HG02970 (cell line): ENCODE data around the gene NCL.

Experiments
- ATAC-seq: cut with Tn5 transposase; IDR thresholded peaks from one replicate; pipeline ENCODE4 v1.9.1; 2021; ENCODE audit warnings: mild to moderate bottlenecking, moderate library complexity, moderate number of reproducible peaks; ENCODE audit not compliant: unreplicated experiment, low FRiP score

Gene NCL

GRCh38 chr2:231463698-231464575, at the start of gene NCL:
NCL (minus strand) TSS chr2:231464484; CDS start chr2:231464353, 131 bp downstream.
- ATAC-seq, result peak; percentile 91

GRCh38 chr2:231513746-231514224, 49.5 kb upstream of the NCL start:
- ATAC-seq, result no peak

- ATAC-seq, result no peak
Observed at GRCh38 chr2:231512222-231512621, 47.9 kb upstream of the NCL start.

GRCh38 chr2:231503766-231504165, 39.5 kb upstream of the NCL start:
- ATAC-seq, result no peak

GRCh38 chr2:231502596-231502995, 38.3 kb upstream of the NCL start:
- ATAC-seq, result no peak

- ATAC-seq, result no peak
Observed at GRCh38 chr2:231497651-231498050, 33.4 kb upstream of the NCL start.

- ATAC-seq, result no peak
Observed at GRCh38 chr2:231494669-231495068, 30.4 kb upstream of the NCL start.

GRCh38 chr2:231490801-231491200, 26.5 kb upstream of the NCL start:
- ATAC-seq, result no peak

- no peak for ATAC-seq
Observed at GRCh38 chr2:231489990-231490389, 25.7 kb upstream of the NCL start.

GRCh38 chr2:231488331-231488730, 24.0 kb upstream of the NCL start:
- no peak for ATAC-seq

- no peak for ATAC-seq
Observed at GRCh38 chr2:231486851-231487596, 22.7 kb upstream of the NCL start.

- no peak for ATAC-seq
Observed at GRCh38 chr2:231483398-231484329, 19.4 kb upstream of the NCL start.

GRCh38 chr2:231482806-231483391, 18.6 kb upstream of the NCL start:
- no peak for ATAC-seq

- no peak for ATAC-seq
Observed at GRCh38 chr2:231480781-231481180, 16.5 kb upstream of the NCL start.

GRCh38 chr2:231479455-231479854, 15.2 kb upstream of the NCL start:
- no peak for ATAC-seq

GRCh38 chr2:231476920-231477319, 12.6 kb upstream of the NCL start:
- no peak for ATAC-seq

GRCh38 chr2:231475965-231476364, 11.7 kb upstream of the NCL start:
- no peak for ATAC-seq

- ATAC-seq, result no peak
Observed at GRCh38 chr2:231472816-231473215, 8.5 kb upstream of the NCL start.

- ATAC-seq, result no peak
Observed at GRCh38 chr2:231470246-231470900, 6.1 kb upstream of the NCL start.

GRCh38 chr2:231469583-231469950, 5.3 kb upstream of the NCL start:
- no peak for ATAC-seq
